ENCODE results near the gene FBXL2.

GRCh38 chr3:33424606-33425452, 147.6 kb downstream of the FBXL2 start:
- no peak for TF ChIP-seq POLR2AphosphoS5 (IDR thresholded peaks at IDR 0.05; ENCODE audit: low read depth, low read length)
- no peak for TF ChIP-seq CEBPB (IDR thresholded peaks at IDR 0.05; ENCODE audit: low read depth, low read length)
- TF ChIP-seq CTCF (IDR thresholded peaks at IDR 0.05; ENCODE audit: control extremely low read depth in 1 of 3, insufficient read depth in 1 of 3, low read depth in 1 of 3, low read length in 3 of 3): no peak
- no peak for TF ChIP-seq ZNF274 (IDR thresholded peaks at IDR 0.05; ENCODE audit: borderline replicate concordance, extremely low read depth, low read length)

Data from H1 (cell line).